Esophagus squamous epithelium (tissue), 5 donors: Measurements from ENCODE around the gene PEX14. TPM values are rescaled to one million over a fixed set of nuclear protein-coding genes. Genes with fewer than 3 reads are reported as not detected.

ENCODE experiments used
- DNase-seq: peaks from one replicate; lab custom pipeline; 2025; lab: John Stamatoyannopoulos, UW
- H3K27ac ChIP-seq, 4 donors: fragments of 200-600 bp; sonication (generic); one replicate each; pipeline ENCODE4 v1.5.1; 2016 to 2019; ENCODE audit warnings: mild to moderate bottlenecking in 1 of 4
- H3K27me3 ChIP-seq, 4 donors: fragments of 200-600 bp; sonication (generic); 1 replicate in 3 of 4; 2 replicates in 1 of 4; pipeline versions ENCODE4 v1.5.1 to v1.6.0; 2017 to 2021; ENCODE audit warnings: antibody characterized with exemption in 1 of 4
- H3K36me3 ChIP-seq, 3 donors: fragments of 200-600 bp; sonication (generic); one replicate each; pipeline ENCODE4 v1.5.1; 2016 to 2019
- H3K4me1 ChIP-seq, 3 donors: fragments of 200-600 bp; sonication (generic); one replicate each; pipeline ENCODE4 v1.5.1; 2017 to 2019
- H3K4me3 ChIP-seq, 4 donors: fragments of 200-600 bp; sonication (generic); 1 replicate in 3 of 4; 2 replicates in 1 of 4; pipeline ENCODE4 v1.5.1; 2016 to 2019; ENCODE audit warnings: mild to moderate bottlenecking in 2 of 4, moderate library complexity in 1 of 4
- H3K9me3 ChIP-seq, 3 donors: fragments of 200-600 bp; sonication (generic); one replicate each; pipeline ENCODE4 v1.5.1; 2016 to 2019
- POLR2A ChIP-seq, 4 donors: fragments of 450-650 bp; IDR thresholded peaks; one replicate each; pipeline ENCODE4 v1.6.1; 2017; ENCODE audit warnings: antibody characterized with exemption in 4 of 4, mild to moderate bottlenecking in 4 of 4, moderate library complexity in 3 of 4
- WGBS, 2 donors: methylation state at CpG; one replicate each; pipeline ENCODE4 v1.1.5; 2018; 5-methylcytosine and 5-hydroxymethylcytosine counted together
- intact Hi-C: fragments of 100-400 bp; cut with DNase I; formaldehyde crosslinking; loops from one replicate; pipeline ENCODE4 v1.15.0; 2022
- total RNA-seq, 4 donors: library from RNA; depleted of rRNA; stranded (reverse); fragments of >200 nt; gene quantifications; one replicate each; pipeline ENCODE4 v1.1.0, GENCODE V29; 2016
- TF ChIP-seq, protein P1 (sequence below), 6 experiments: fragments of 450-650 bp in 4 of 6; fragments of 200-600 bp in 2 of 6; sonication (generic) in 2 of 6; IDR thresholded peaks; one replicate each; pipeline ENCODE4 v1.5.1; 2016 to 2019; ENCODE audit warnings: antibody characterized with exemption in 6 of 6, mild to moderate bottlenecking in 4 of 6, moderate library complexity in 4 of 6
- donor health status: DM: yes; HTN: yes; CAD: no.

Gene PEX14
- total RNA-seq, 4 donors from 2014 or later, result 9.4 to 22.9 (median 15.2) TPM

DNA sequence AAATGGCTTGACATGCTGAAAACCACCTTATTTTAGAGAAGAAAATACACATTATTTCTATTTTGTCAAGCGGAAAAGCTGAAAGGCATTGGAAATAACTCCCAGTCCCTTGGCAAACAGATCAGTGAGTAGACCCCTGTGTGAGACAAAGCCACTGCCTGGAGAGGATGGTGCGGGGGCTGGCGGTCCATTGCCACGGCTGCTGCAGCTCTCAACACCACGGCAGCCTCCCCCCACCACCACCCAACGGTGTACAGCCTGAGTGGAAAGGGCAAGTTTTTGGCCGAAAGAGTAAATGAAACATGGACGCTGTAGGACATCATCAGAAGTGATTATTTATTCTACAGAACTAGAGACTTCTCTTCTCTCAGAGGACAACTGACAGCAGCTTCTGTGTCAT is 84.6 kb downstream of the PEX14 start:
- intact Hi-C loops, result no loop called here
- peaks cover 0 to 12% (median 0%) of the 10 kb centered on the region in 3 donors for H3K9me3 ChIP-seq
- H3K27me3 ChIP-seq, result no peaks in the 10 kb centered on the region
- WGBS, 2 donors, result 81 to 84% methylated on average over 5 to 8 of the region's 8 CpGs
- H3K4me3 ChIP-seq, result no peak overlapping the region
- no peaks in the 10 kb centered on the region for H3K36me3 ChIP-seq
- no peak for TF ChIP-seq POLR2A (IDR thresholded peaks at IDR 0.05)
- TF ChIP-seq, protein P1, sequence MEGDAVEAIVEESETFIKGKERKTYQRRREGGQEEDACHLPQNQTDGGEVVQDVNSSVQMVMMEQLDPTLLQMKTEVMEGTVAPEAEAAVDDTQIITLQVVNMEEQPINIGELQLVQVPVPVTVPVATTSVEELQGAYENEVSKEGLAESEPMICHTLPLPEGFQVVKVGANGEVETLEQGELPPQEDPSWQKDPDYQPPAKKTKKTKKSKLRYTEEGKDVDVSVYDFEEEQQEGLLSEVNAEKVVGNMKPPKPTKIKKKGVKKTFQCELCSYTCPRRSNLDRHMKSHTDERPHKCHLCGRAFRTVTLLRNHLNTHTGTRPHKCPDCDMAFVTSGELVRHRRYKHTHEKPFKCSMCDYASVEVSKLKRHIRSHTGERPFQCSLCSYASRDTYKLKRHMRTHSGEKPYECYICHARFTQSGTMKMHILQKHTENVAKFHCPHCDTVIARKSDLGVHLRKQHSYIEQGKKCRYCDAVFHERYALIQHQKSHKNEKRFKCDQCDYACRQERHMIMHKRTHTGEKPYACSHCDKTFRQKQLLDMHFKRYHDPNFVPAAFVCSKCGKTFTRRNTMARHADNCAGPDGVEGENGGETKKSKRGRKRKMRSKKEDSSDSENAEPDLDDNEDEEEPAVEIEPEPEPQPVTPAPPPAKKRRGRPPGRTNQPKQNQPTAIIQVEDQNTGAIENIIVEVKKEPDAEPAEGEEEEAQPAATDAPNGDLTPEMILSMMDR (IDR thresholded peaks at IDR 0.05), result no peak
- no peaks in the 10 kb centered on the region for H3K4me1 ChIP-seq
- DNase-seq, result no peak
- H3K27ac ChIP-seq, result no peak overlapping the region

DNA sequence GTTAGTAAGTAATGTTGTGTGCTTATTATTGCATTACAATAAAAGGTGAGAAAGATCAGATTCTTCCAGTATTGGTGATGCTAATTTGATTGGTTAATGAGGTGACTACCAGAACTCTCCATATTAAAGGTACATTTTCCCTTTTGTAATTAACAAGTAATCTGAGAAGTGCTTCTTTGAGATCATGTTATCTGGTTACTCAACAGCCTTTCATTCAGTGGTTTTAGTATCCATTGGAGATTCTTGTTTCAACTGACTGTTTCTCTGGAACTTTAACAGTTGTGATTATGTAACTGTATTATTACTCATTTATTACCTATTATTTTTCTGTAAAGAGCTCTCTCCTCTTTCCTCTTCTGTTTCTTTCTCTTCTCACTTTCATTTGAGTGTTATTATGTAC is 86.7 kb downstream of the PEX14 start:
- Histone ChIP-seq H3K4me1 (no peaks in the 10 kb centered on the region), H3K4me3 (no peak overlapping the region), H3K36me3 (no peaks in the 10 kb centered on the region), H3K27me3 (no peaks in the 10 kb centered on the region), H3K27ac (no peak overlapping the region), H3K9me3 (peaks cover 0 to 13% (median 0%) of the 10 kb centered on the region in 3 donors)
- TF ChIP-seq, protein P1 (IDR thresholded peaks at IDR 0.05), result no peak
- TF ChIP-seq POLR2A (IDR thresholded peaks at IDR 0.05), result no peak
- DNase-seq, result no peak
- intact Hi-C loops, result no loop called here

GRCh38 chr1:10561955-10562354 is 87.2 kb downstream of the PEX14 start:
- H3K9me3 ChIP-seq, result peaks cover 0 to 13% (median 0%) of the 10 kb centered on the region in 3 donors
- intact Hi-C loops, result no loop called here
- no peaks in the 10 kb centered on the region for H3K36me3 ChIP-seq
- DNase-seq, result no peak
- no peak overlapping the region for H3K4me3 ChIP-seq
- no peak for TF ChIP-seq POLR2A (IDR thresholded peaks at IDR 0.05)
- TF ChIP-seq, protein P1 (IDR thresholded peaks at IDR 0.05), result no peak
- H3K27me3 ChIP-seq, result no peaks in the 10 kb centered on the region
- WGBS, 2 donors, result 94 to 96% methylated on average over 3 of the region's 3 CpGs
- no peak overlapping the region for H3K27ac ChIP-seq
- H3K4me1 ChIP-seq, result no peaks in the 10 kb centered on the region

DNA sequence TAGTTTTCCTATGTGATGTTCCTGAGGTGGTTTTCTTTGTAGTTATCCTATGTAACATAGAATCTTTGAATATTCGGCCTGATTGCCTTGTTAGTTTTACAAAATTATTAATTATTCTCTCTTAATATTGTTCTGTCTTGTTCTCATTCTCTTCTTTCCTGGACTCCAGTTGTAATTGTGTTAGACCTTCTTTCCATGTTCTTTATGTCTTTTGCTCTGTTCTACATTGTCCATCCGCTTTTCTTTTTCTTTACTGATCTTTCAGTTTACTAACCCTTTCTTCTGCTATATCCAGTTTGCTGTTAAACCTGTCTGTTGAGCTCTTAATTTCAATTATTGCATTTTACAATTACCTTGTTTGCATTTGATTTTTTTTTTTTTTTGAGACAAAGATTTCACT is 89.3 kb downstream of the PEX14 start:
- no peak overlapping the region for H3K4me3 ChIP-seq
- intact Hi-C loops, result no loop called here

DNA sequence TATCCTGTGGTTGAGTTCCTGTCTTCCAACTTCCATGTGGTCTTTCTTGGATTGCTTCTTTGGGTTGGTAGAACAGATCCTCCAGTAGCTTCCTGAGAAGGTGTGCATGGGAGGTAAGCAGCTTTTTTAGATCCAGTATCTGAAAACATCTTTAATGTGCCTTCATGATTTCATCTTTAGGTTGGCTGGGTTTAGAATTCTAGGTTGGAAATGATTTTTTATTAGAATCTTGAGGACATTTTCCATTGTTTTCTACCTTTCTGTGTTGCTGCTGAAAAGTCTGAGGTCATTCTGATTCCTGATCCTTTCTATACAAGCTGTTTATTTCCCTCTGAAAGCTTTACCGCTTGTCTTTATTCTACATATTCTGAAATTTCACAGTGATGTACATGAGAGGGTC is 94.8 kb downstream of the PEX14 start:
- Histone ChIP-seq H3K4me3 (no peak overlapping the region), H3K4me1 (no peaks in the 10 kb centered on the region), H3K27ac (no peak overlapping the region), H3K36me3 (no peaks in the 10 kb centered on the region), H3K27me3 (no peaks in the 10 kb centered on the region), H3K9me3 (peaks cover 0 to under 1% (median 0%) of the 10 kb centered on the region in 3 donors)
- TF ChIP-seq, protein P1 (IDR thresholded peaks at IDR 0.05), result no peak
- no peak for TF ChIP-seq POLR2A (IDR thresholded peaks at IDR 0.05)
- no peak for DNase-seq
- 86 to 96% methylated on average over 1 of the region's 1 CpG for WGBS, 2 donors
- intact Hi-C loops, result no loop called here

More for the DNA sequence above, 89.3 kb downstream of the PEX14 start:
- no peaks in the 10 kb centered on the region for H3K36me3 ChIP-seq
- 89 to 93% methylated on average over 2 of the region's 2 CpGs for WGBS, 2 donors
- H3K9me3 ChIP-seq, result peaks cover 0 to 13% (median 0%) of the 10 kb centered on the region in 3 donors
- H3K27me3 ChIP-seq, result no peaks in the 10 kb centered on the region
- no peaks in the 10 kb centered on the region for H3K4me1 ChIP-seq
- DNase-seq, result no peak
- H3K27ac ChIP-seq, result no peak overlapping the region
- TF ChIP-seq, protein P1 (IDR thresholded peaks at IDR 0.05), result no peak
- no peak for TF ChIP-seq POLR2A (IDR thresholded peaks at IDR 0.05)
